ENCODE results near the gene DKK3. TPM values are rescaled to one million over a fixed set of nuclear protein-coding genes. Genes with fewer than 3 reads are reported as not detected.
A peak's percentile ranks its signal among the peaks of the same experiment; 100 is the strongest.

The DKK3 gene
- total RNA-seq, 1 donor from 2014 or later = 8.4 TPM

DNA sequence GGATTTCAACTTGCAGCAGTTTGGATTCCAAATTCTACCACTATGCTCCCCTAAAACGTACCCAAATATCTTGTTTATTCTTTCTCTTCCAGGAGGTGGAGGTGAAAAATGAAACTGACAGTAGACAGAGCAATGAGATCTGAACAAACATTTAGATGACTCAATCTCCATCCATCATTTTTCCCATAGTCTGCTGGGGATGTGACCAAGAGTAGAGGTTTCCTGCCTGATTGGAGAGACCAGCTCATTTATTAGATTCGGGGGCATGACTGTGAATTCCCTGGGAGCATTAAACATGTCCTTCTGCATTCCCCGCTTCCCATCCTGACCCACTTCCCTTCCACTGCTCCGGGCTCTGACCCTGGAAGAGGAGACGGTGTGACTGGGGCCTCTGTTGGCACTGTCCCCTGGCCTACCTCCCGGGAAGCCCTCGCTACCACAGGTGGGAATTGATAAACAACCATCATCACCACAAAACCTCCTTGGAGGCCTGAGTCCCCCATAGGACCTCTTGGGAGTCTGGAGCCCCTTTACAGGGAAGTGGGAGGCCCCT, 20.3 kb downstream of the DKK3 start:
- TF ChIP-seq, protein P1, sequence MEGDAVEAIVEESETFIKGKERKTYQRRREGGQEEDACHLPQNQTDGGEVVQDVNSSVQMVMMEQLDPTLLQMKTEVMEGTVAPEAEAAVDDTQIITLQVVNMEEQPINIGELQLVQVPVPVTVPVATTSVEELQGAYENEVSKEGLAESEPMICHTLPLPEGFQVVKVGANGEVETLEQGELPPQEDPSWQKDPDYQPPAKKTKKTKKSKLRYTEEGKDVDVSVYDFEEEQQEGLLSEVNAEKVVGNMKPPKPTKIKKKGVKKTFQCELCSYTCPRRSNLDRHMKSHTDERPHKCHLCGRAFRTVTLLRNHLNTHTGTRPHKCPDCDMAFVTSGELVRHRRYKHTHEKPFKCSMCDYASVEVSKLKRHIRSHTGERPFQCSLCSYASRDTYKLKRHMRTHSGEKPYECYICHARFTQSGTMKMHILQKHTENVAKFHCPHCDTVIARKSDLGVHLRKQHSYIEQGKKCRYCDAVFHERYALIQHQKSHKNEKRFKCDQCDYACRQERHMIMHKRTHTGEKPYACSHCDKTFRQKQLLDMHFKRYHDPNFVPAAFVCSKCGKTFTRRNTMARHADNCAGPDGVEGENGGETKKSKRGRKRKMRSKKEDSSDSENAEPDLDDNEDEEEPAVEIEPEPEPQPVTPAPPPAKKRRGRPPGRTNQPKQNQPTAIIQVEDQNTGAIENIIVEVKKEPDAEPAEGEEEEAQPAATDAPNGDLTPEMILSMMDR (IDR thresholded peaks at IDR 0.05; ENCODE audit: unreplicated experiment) = no peak
- Mint-ChIP-seq H3K27ac (ENCODE audit: unreplicated experiment) (no peak overlapping the region), H3K4me1 (ENCODE audit: unreplicated experiment) (peaks cover 9% of the 10 kb centered on the region), H3K9me3 (ENCODE audit: unreplicated experiment) (no peaks in the 10 kb centered on the region), H3K4me3 (ENCODE audit: unreplicated experiment) (no peak overlapping the region), H3K27me3 (ENCODE audit: unreplicated experiment) (no peaks in the 10 kb centered on the region), H3K36me3 (ENCODE audit: low read depth, unreplicated experiment) (no peaks in the 10 kb centered on the region)
- no peak for DNase-seq (ENCODE audit: low spot score)

DNA sequence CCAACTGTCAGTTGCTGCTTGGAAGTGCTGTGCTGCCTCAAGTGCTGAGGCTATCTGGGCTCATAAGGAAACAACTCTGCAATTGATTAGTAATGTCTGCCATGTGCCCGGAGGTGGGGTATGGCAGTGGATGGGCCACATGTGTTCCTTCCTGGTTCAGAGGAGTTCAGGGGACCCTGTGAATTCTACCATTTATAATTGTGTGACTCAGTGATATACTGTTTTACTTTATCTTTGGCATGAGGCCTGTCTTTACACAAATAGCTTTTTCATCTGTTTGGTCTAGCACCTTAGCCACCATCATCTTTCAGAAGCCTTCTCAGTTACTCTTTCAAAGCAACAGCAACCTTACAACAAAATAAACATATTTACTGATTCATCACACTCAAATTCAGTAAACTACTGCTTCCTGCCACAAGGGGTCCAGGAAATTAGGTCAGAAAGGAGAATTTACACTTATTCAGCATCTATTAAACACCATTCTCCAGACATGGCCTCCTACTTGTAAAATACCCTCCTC, 20.9 kb downstream of the DKK3 start:
- Mint-ChIP-seq H3K4me1 (ENCODE audit: unreplicated experiment) (peaks cover 9% of the 10 kb centered on the region), H3K27ac (ENCODE audit: unreplicated experiment) (no peak overlapping the region)

DNA sequence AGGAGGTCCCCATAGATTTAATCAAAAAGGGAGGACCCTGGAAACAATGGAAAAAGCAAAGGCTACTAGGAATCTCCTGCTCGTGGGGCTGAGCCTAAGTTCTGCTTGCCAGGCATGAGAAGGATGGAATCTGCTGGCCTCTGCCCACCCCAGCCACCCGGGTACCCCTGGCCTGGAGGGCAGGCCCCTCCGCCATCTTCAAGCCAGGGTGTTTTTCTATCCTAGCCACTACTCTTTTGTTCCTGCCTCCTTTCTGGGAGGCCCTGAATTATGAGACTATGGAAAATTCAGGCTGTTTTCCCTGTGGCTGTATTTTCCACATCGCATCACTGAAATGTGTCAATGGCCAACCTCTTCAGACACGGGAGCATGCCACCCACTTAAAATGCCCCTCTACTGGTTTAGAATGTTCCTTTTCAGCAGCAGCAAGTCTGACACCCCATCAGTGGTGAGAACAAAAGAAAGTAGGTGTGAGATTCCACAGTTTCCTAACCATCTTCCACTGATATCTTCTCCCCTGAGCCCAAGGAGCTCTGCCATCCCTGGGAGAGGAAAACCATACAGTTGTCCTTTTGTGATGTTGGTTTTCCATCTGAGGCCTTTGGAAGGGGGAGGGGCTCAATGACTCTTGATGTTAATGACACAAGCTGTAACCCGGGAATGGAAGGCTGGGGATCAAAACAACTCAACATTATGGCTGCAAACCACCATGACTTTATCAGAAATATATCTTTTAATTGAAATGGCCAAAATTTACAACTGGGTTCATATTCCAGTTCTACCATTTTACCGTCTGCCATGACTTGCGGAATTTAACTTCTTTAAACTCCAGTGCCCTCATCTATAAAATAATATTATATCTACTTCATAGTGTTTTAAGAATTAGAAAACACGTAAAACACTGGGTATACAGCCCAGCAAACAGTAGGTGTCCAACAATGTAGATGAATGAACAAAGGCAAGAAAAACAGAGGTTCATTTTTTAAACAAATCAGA, 22.2 kb downstream of the DKK3 start:
- TF ChIP-seq, protein P1 (IDR thresholded peaks at IDR 0.05; ENCODE audit: unreplicated experiment) = no peak
- no peak overlapping the region for H3K27ac Mint-ChIP-seq (ENCODE audit: unreplicated experiment)
- no peak overlapping the region for H3K4me3 Mint-ChIP-seq (ENCODE audit: unreplicated experiment)
- H3K27me3 Mint-ChIP-seq (ENCODE audit: unreplicated experiment) = no peaks in the 10 kb centered on the region
- DNase-seq (ENCODE audit: low spot score) = no peak
- no peaks in the 10 kb centered on the region for H3K36me3 Mint-ChIP-seq (ENCODE audit: low read depth, unreplicated experiment)
- H3K9me3 Mint-ChIP-seq (ENCODE audit: unreplicated experiment) = no peaks in the 10 kb centered on the region
- peaks cover 9% of the 10 kb centered on the region for H3K4me1 Mint-ChIP-seq (ENCODE audit: unreplicated experiment)

More for the DNA sequence above, 20.9 kb downstream of the DKK3 start:
- DNase-seq (ENCODE audit: low spot score) = no peak
- TF ChIP-seq, protein P1 (IDR thresholded peaks at IDR 0.05; ENCODE audit: unreplicated experiment) = peak; percentile 63
- Mint-ChIP-seq H3K36me3 (ENCODE audit: low read depth, unreplicated experiment) (no peaks in the 10 kb centered on the region), H3K4me3 (ENCODE audit: unreplicated experiment) (no peak overlapping the region), H3K9me3 (ENCODE audit: unreplicated experiment) (no peaks in the 10 kb centered on the region), H3K27me3 (ENCODE audit: unreplicated experiment) (no peaks in the 10 kb centered on the region)

DNA sequence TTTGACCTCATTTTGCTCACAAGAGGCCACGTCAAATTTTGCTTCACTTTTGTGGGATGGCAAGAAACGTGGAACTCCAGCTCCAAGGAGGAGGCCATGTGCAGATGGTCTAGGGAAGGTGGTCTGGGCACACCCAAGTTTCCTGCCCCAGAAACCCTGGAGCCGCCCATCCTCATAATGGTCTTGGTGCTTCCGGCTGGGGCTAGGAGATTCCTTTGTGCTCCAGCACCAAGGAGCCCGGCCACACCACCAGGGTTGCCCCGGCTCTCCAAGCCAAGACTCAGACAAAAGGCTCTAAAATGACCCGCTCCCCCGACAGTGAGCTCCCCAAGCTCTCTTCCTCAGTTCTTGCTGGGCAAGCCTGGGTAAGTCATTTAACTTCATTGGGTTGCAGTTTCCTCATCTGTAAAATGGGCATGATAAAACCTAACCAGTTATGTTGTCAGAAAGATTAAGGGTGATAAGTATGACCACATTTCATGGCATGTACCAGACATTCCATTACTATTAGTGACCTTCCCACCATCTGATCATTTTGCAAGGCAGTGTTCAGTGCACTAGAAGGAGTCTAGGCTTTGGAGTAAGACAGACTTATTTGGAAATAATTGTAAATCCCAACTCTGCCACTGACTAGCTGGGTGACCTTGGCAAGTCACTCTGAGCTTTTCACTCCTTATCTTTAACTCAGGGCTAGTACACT, 23.3 kb downstream of the DKK3 start:
- peaks cover 9% of the 10 kb centered on the region for H3K4me1 Mint-ChIP-seq (ENCODE audit: unreplicated experiment)

More for the DNA sequence above, 23.3 kb downstream of the DKK3 start:
- Mint-ChIP-seq H3K27ac (ENCODE audit: unreplicated experiment) (no peak overlapping the region), H3K27me3 (ENCODE audit: unreplicated experiment) (no peaks in the 10 kb centered on the region), H3K9me3 (ENCODE audit: unreplicated experiment) (no peaks in the 10 kb centered on the region), H3K36me3 (ENCODE audit: low read depth, unreplicated experiment) (no peaks in the 10 kb centered on the region), H3K4me3 (ENCODE audit: unreplicated experiment) (no peak overlapping the region)
- TF ChIP-seq, protein P1 (IDR thresholded peaks at IDR 0.05; ENCODE audit: unreplicated experiment) = no peak
- no peak for DNase-seq (ENCODE audit: low spot score)

Measured in endothelial cell (in vitro differentiated cells).